Loucy (cell line): ENCODE results near the gene HIRA.

Experiments
- H2AFZ ChIP-seq: fragments of 200-600 bp; sonication (generic); 2 replicates; pipeline ENCODE4 v1.6.0; 2016; ENCODE audit warnings: antibody characterized with exemption, mild to moderate bottlenecking, low read length, moderate library complexity
- H3F3A ChIP-seq: fragments of 200-600 bp; 2 replicates; pipeline ENCODE4 v1.6.0; 2016; ENCODE audit warnings: antibody characterized with exemption, low read depth, mild to moderate bottlenecking
- H3K27me3 ChIP-seq: fragments of 200-600 bp; sonication (generic); 2 replicates; pipeline ENCODE4 v1.6.1; 2014; ENCODE audit warnings: low read length, mild to moderate bottlenecking; ENCODE audit not compliant: insufficient read depth, poor library complexity, severe bottlenecking
- H3K36me3 ChIP-seq: fragments of 200-600 bp; sonication (generic); 2 replicates; pipeline ENCODE4 v1.6.1; 2016; ENCODE audit warnings: low read length; ENCODE audit not compliant: insufficient read depth
- H3K4me1 ChIP-seq: fragments of 200-600 bp; sonication (generic); 2 replicates; pipeline ENCODE4 v1.5.1; 2014; ENCODE audit warnings: low read length, mild to moderate bottlenecking; ENCODE audit not compliant: insufficient read depth, poor library complexity, severe bottlenecking
- H3K4me2 ChIP-seq: fragments of 200-600 bp; sonication (generic); 2 replicates; pipeline ENCODE4 v1.6.0; 2014; ENCODE audit warnings: antibody characterized with exemption, low read length, low read depth, mild to moderate bottlenecking; ENCODE audit not compliant: poor library complexity, severe bottlenecking
- H3K4me3 ChIP-seq: fragments of 200-600 bp; sonication (generic); 2 replicates; pipeline ENCODE4 v1.5.1; 2014; ENCODE audit warnings: low read length, mild to moderate bottlenecking, mixed read lengths; ENCODE audit not compliant: poor library complexity, severe bottlenecking
- H3K79me2 ChIP-seq: fragments of 200-600 bp; sonication (generic); 2 replicates; pipeline ENCODE4 v1.6.1; 2014; ENCODE audit warnings: low read length; ENCODE audit not compliant: insufficient read depth
- H3K9ac ChIP-seq: fragments of 200-600 bp; sonication (generic); 2 replicates; pipeline ENCODE4 v1.6.0; 2014; ENCODE audit warnings: mild to moderate bottlenecking, low read depth, low read length, moderate library complexity; ENCODE audit not compliant: poor library complexity, severe bottlenecking
- H3K9me2 ChIP-seq: fragments of 200-600 bp; sonication (generic); replicated peaks from 2 replicates; pipeline ENCODE4 v1.6.1; 2016; ENCODE audit warnings: low read depth, low read length, mixed read lengths
- H3K9me3 ChIP-seq: fragments of 200-600 bp; sonication (generic); 2 replicates; pipeline ENCODE4 v1.6.1; 2014; ENCODE audit warnings: mild to moderate bottlenecking, antibody characterized with exemption, low read length, low read depth; ENCODE audit not compliant: insufficient read depth
- H4K20me1 ChIP-seq: fragments of 200-600 bp; sonication (generic); 2 replicates; pipeline ENCODE4 v1.6.0; 2014; ENCODE audit warnings: antibody characterized with exemption, low read length, mild to moderate bottlenecking; ENCODE audit not compliant: insufficient read depth, poor library complexity, severe bottlenecking
- EZH2phosphoT487 ChIP-seq: fragments of 200-600 bp; IDR thresholded peaks from 2 replicates; pipeline ENCODE4 v1.6.1; 2018; ENCODE audit warnings: antibody characterized with exemption, mild to moderate bottlenecking, moderate library complexity, borderline replicate concordance
- TF ChIP-seq, protein P1 (sequence below): fragments of 200-600 bp; sonication (generic); conservative IDR thresholded peaks from 2 replicates; pipeline ENCODE4 v1.5.1; 2014; ENCODE audit warnings: mild to moderate bottlenecking, antibody characterized with exemption, low read length

Gene HIRA

DNA sequence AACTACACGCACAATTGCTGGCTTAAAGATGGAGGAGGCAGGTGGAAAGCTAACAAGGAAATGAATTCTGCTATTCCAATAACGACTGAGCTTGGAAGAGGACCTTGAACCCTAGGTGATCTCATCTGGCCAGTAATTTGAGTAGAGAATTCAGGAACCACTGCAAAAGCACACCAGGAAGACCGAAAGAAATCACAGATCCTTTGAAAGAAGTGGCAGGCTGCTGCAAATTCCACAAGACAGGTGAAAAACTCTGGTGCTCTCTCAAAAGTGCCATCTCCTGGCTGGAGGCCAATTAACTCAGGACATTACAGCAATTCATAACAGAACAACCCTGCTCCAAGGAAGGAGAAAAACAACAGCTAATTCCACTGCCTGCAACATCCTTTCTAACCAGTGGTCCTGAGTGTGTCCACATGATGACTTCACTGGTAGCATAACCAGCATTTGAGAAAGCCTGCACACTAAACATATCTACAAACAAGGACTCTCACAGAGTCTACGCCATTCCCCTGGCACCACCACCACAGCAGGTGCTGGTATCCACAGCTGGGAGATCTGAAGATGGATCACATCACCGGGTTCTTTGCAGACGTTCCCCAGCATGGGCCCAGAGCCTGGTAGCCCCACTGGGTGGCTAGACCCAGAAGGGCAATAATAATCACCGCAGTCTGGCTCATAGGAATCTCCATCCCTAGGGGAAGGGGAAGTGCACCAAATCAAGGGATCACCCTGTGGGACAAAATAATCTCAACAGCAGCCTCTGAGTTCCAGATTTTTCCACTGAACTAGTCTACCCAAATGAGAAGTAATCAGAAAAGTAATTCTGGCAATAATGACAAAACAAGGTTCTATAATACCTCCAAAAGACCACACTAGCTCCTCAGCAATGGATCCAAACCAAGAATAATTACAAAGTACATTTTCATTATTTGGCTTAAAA lies 95.1 kb downstream of the HIRA start:
- no peak overlapping the region for H3K4me3 ChIP-seq
- no peaks in the 10 kb centered on the region for H3K4me1 ChIP-seq
- peaks cover 11% of the 10 kb centered on the region; the same call in 1 of the 2 replicates for H3K9me3 ChIP-seq
- 0 out of 2 replicates have a peak, but pooled peaks cover 3% of the 10 kb centered on the region for H3K79me2 ChIP-seq
- no peak overlapping the region for H3K9ac ChIP-seq
- no peaks in the 10 kb centered on the region for H3F3A ChIP-seq
- H3K4me2 ChIP-seq = no peak overlapping the region
- H3K27me3 ChIP-seq = no peaks in the 10 kb centered on the region
- peaks cover 85% of the 10 kb centered on the region for H3K36me3 ChIP-seq
- no peaks in the 10 kb centered on the region for H3K9me2 ChIP-seq
- no peak overlapping the region for H2AFZ ChIP-seq
- no peak for TF ChIP-seq EZH2phosphoT487
- TF ChIP-seq, protein P1, sequence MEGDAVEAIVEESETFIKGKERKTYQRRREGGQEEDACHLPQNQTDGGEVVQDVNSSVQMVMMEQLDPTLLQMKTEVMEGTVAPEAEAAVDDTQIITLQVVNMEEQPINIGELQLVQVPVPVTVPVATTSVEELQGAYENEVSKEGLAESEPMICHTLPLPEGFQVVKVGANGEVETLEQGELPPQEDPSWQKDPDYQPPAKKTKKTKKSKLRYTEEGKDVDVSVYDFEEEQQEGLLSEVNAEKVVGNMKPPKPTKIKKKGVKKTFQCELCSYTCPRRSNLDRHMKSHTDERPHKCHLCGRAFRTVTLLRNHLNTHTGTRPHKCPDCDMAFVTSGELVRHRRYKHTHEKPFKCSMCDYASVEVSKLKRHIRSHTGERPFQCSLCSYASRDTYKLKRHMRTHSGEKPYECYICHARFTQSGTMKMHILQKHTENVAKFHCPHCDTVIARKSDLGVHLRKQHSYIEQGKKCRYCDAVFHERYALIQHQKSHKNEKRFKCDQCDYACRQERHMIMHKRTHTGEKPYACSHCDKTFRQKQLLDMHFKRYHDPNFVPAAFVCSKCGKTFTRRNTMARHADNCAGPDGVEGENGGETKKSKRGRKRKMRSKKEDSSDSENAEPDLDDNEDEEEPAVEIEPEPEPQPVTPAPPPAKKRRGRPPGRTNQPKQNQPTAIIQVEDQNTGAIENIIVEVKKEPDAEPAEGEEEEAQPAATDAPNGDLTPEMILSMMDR = no peak
- H4K20me1 ChIP-seq = no peaks in the 10 kb centered on the region

DNA sequence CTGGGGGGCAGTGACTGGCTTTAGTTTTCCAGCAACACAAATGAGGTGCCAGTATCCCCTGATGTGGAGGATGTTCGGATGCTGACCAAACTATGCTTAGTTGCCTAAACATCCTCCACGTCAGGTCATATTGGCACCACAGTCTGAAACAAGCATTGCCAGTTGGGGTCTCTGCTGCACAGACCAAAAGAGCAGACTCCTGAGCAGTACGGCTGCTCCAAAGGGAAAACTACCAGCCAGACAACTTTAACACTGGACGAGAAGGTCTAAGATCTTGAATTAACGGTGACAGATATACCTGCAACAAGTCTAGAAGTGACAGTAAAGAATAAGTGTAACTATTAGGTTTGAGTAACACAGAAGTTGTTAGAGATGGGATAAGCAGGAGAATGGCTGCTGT lies 99.6 kb downstream of the HIRA start:
- Histone ChIP-seq H3K79me2 (0 out of 2 replicates have a peak, but pooled peaks cover 3% of the 10 kb centered on the region), H2AFZ (no peak overlapping the region), H3K36me3 (peaks cover 78% of the 10 kb centered on the region), H3K9ac (no peak overlapping the region), H3K9me2 (no peaks in the 10 kb centered on the region), H3K27me3 (no peaks in the 10 kb centered on the region), H3K4me1 (no peaks in the 10 kb centered on the region), H4K20me1 (no peaks in the 10 kb centered on the region), H3K4me2 (no peak overlapping the region), H3K9me3 (peaks cover 5% of the 10 kb centered on the region; the same call in 1 of the 2 replicates), H3F3A (no peaks in the 10 kb centered on the region), H3K4me3 (no peak overlapping the region)
- no peak for TF ChIP-seq EZH2phosphoT487
- TF ChIP-seq, protein P1 = no peak

DNA sequence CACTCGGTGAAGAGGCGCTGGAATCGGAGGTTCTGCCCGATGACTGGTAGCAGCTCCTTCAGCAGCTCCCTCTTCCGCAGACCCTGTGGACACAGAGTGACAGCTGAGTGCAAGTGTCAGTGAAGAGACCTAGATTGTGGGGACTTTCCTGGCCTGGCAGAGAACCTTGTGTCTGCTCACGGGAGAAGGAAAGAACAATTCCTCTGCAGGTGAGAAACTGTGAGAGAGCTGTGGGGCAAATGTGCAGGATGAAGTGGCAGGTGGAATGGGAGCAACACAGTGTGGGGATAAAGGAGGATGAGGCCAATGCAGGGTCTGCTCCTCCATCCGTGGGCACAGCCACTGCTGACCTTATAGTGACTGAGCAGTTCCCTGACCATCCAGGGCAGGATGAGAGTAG lies 100.1 kb downstream of the HIRA start:
- H3K4me3 ChIP-seq = no peak overlapping the region
- peaks cover 5% of the 10 kb centered on the region; the same call in 1 of the 2 replicates for H3K9me3 ChIP-seq
- H3K9me2 ChIP-seq = no peaks in the 10 kb centered on the region
- TF ChIP-seq EZH2phosphoT487 = no peak
- TF ChIP-seq, protein P1 = no peak
- no peaks in the 10 kb centered on the region for H3K27me3 ChIP-seq
- H3K9ac ChIP-seq = no peak overlapping the region
- H3K36me3 ChIP-seq = peaks cover 73% of the 10 kb centered on the region; the same call in 1 of the 2 replicates
- H3F3A ChIP-seq = no peaks in the 10 kb centered on the region
- H3K79me2 ChIP-seq = 0 out of 2 replicates have a peak, but pooled peaks cover under 1% of the 10 kb centered on the region
- H3K4me2 ChIP-seq = no peak overlapping the region
- no peak overlapping the region for H2AFZ ChIP-seq
- H4K20me1 ChIP-seq = no peaks in the 10 kb centered on the region
- H3K4me1 ChIP-seq = no peaks in the 10 kb centered on the region
